GM21737 (cell line): ENCODE results near the gene TBL1XR1.
"Not testable (repeated sequence)": the region's sequence is repeated elsewhere in the genome, so short reads cannot be mapped to it uniquely, and the experiment has no call there.

Experiments
- ATAC-seq: cut with Tn5 transposase; IDR thresholded peaks from one replicate; pipeline ENCODE4 v1.9.1; 2021; ENCODE audit warnings: mild to moderate bottlenecking, moderate library complexity; ENCODE audit not compliant: unreplicated experiment

Gene TBL1XR1

GRCh38 chr3:177145954-177146353 is 51.3 kb downstream of the TBL1XR1 start:
- no peak for ATAC-seq

- peak; percentile 28 for ATAC-seq
Measured at GRCh38 chr3:177145381-177145780, 51.9 kb downstream of the TBL1XR1 start.

GRCh38 chr3:177144922-177145321 is 52.4 kb downstream of the TBL1XR1 start:
- peak; percentile 44 for ATAC-seq

- ATAC-seq = no peak
Measured at GRCh38 chr3:177141899-177142646, 55.2 kb downstream of the TBL1XR1 start.

GRCh38 chr3:177141471-177141870 is 55.8 kb downstream of the TBL1XR1 start:
- ATAC-seq = no peak

GRCh38 chr3:177139220-177139619 is 58.1 kb downstream of the TBL1XR1 start:
- not testable (repeated sequence) for ATAC-seq

GRCh38 chr3:177137774-177138705 is 59.2 kb downstream of the TBL1XR1 start:
- ATAC-seq = no peak

GRCh38 chr3:177136741-177137140 is 60.5 kb downstream of the TBL1XR1 start:
- ATAC-seq = no peak

- ATAC-seq = no peak
Measured at GRCh38 chr3:177135841-177136492, 61.3 kb downstream of the TBL1XR1 start.

- ATAC-seq = no peak
Measured at GRCh38 chr3:177134816-177135210, 62.5 kb downstream of the TBL1XR1 start.

- ATAC-seq = no peak
Measured at GRCh38 chr3:177133860-177134815, 63.1 kb downstream of the TBL1XR1 start.

- ATAC-seq = no peak
Measured at GRCh38 chr3:177131927-177132636, 65.2 kb downstream of the TBL1XR1 start.

- no peak for ATAC-seq
Measured at GRCh38 chr3:177127008-177127407, 70.3 kb downstream of the TBL1XR1 start.

GRCh38 chr3:177126015-177126773 is 71.1 kb downstream of the TBL1XR1 start:
- no peak for ATAC-seq

- ATAC-seq = no peak
Measured at GRCh38 chr3:177124882-177125281, 72.4 kb downstream of the TBL1XR1 start.

GRCh38 chr3:177123822-177124221 is 73.5 kb downstream of the TBL1XR1 start:
- ATAC-seq = no peak

GRCh38 chr3:177122183-177122856 is 75.0 kb downstream of the TBL1XR1 start:
- ATAC-seq = no peak

GRCh38 chr3:177119829-177120228 is 77.5 kb downstream of the TBL1XR1 start:
- no peak for ATAC-seq
